Measurements from ENCODE around the gene ENTPD8. TPM values are rescaled to one million over a fixed set of nuclear protein-coding genes. Genes with fewer than 3 reads are reported as not detected.

The ENTPD8 gene
- total RNA-seq, 1 donor: not detected

- Histone ChIP-seq H3K27me3 (ENCODE audit: insufficient read depth, low read length) (peaks cover 8% of the 10 kb centered on the region), H3K9me3 (ENCODE audit: low read depth, low read length) (no peaks in the 10 kb centered on the region), H3K79me2 (ENCODE audit: insufficient read depth, low read length) (no peaks in the 10 kb centered on the region), H4K20me1 (ENCODE audit: insufficient read depth, low read length) (no peaks in the 10 kb centered on the region), H3K4me3 (ENCODE audit: insufficient read depth, low read length) (no peak overlapping the region), H3K4me1 (ENCODE audit: insufficient read depth, low read length) (no peaks in the 10 kb centered on the region), H3K36me3 (ENCODE audit: insufficient read depth, low read length) (no peaks in the 10 kb centered on the region), H3K27ac (ENCODE audit: low read depth, low read length) (no peak overlapping the region), H2AFZ (ENCODE audit: low read length) (no peak overlapping the region), H3K4me2 (ENCODE audit: insufficient read depth, low read length) (no peak overlapping the region)
- no peak for TF ChIP-seq CTCF (IDR thresholded peaks at IDR 0.05; ENCODE audit: extremely low read depth, low read depth, low read length)
- peak; percentile 70 for DNase-seq (ENCODE audit: insufficient read length, low spot score, missing footprints)
These were observed 24.7 kb upstream of the ENTPD8 start for GRCh38 chr9:137465720-137466388.

- Histone ChIP-seq H3K27me3 (ENCODE audit: insufficient read depth, low read length) (peaks cover 8% of the 10 kb centered on the region), H3K4me2 (ENCODE audit: insufficient read depth, low read length) (no peak overlapping the region), H3K79me2 (ENCODE audit: insufficient read depth, low read length) (no peaks in the 10 kb centered on the region), H3K27ac (ENCODE audit: low read depth, low read length) (no peak overlapping the region), H3K4me1 (ENCODE audit: insufficient read depth, low read length) (no peaks in the 10 kb centered on the region), H4K20me1 (ENCODE audit: insufficient read depth, low read length) (no peaks in the 10 kb centered on the region), H3K36me3 (ENCODE audit: insufficient read depth, low read length) (no peaks in the 10 kb centered on the region), H2AFZ (ENCODE audit: low read length) (no peak overlapping the region), H3K9me3 (ENCODE audit: low read depth, low read length) (no peaks in the 10 kb centered on the region), H3K4me3 (ENCODE audit: insufficient read depth, low read length) (no peak overlapping the region)
- TF ChIP-seq CTCF (IDR thresholded peaks at IDR 0.05; ENCODE audit: extremely low read depth, low read depth, low read length): no peak
- peak; percentile 62 for DNase-seq (ENCODE audit: insufficient read length, low spot score, missing footprints)
These were observed 24.0 kb upstream of the ENTPD8 start for GRCh38 chr9:137465000-137465719.

- H3K9me3 ChIP-seq (ENCODE audit: low read depth, low read length): no peaks in the 10 kb centered on the region
- H3K4me1 ChIP-seq (ENCODE audit: insufficient read depth, low read length): peaks cover 4% of the 10 kb centered on the region
- no peak overlapping the region for H3K4me2 ChIP-seq (ENCODE audit: insufficient read depth, low read length)
- H3K79me2 ChIP-seq (ENCODE audit: insufficient read depth, low read length): no peaks in the 10 kb centered on the region
- no peak overlapping the region for H3K4me3 ChIP-seq (ENCODE audit: insufficient read depth, low read length)
- peaks cover 5% of the 10 kb centered on the region for H3K27me3 ChIP-seq (ENCODE audit: insufficient read depth, low read length)
- H3K36me3 ChIP-seq (ENCODE audit: insufficient read depth, low read length): no peaks in the 10 kb centered on the region
- no peak for TF ChIP-seq CTCF (IDR thresholded peaks at IDR 0.05; ENCODE audit: extremely low read depth, low read depth, low read length)
- peak; percentile 61 for DNase-seq (ENCODE audit: insufficient read length, low spot score, missing footprints)
- no peak overlapping the region for H3K27ac ChIP-seq (ENCODE audit: low read depth, low read length)
- no peak overlapping the region for H2AFZ ChIP-seq (ENCODE audit: low read length)
- H4K20me1 ChIP-seq (ENCODE audit: insufficient read depth, low read length): no peaks in the 10 kb centered on the region
These were observed 23.3 kb upstream of the ENTPD8 start for GRCh38 chr9:137464291-137464999.

DNA sequence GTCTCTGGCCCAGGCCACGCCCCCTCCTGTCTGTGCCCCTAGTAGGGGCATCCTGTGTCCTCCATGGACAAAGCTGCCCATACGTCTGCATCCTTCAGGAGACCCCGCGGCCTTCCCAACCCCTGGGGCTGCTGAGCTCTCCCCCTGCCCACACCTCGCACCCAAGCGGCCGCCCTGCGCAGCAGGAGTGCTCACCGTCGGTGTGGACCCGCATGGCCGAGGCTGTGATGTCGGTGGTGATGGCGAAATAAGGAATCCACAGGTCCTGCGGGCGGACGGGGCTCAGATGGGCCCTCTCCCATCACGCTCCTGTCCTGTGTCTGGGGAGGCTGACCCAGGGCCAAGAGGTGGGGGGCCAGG lies 22.8 kb upstream of the ENTPD8 start:
- DNase-seq (ENCODE audit: insufficient read length, low spot score, missing footprints): peak; percentile 56
- TF ChIP-seq CTCF (IDR thresholded peaks at IDR 0.05; ENCODE audit: extremely low read depth, low read depth, low read length): no peak
- H3K36me3 ChIP-seq (ENCODE audit: insufficient read depth, low read length): no peaks in the 10 kb centered on the region
- H3K9me3 ChIP-seq (ENCODE audit: low read depth, low read length): no peaks in the 10 kb centered on the region
- H2AFZ ChIP-seq (ENCODE audit: low read length): no peak overlapping the region
- no peaks in the 10 kb centered on the region for H4K20me1 ChIP-seq (ENCODE audit: insufficient read depth, low read length)
- H3K4me2 ChIP-seq (ENCODE audit: insufficient read depth, low read length): no peak overlapping the region
- no peak overlapping the region for H3K27ac ChIP-seq (ENCODE audit: low read depth, low read length)
- peaks cover 5% of the 10 kb centered on the region for H3K4me1 ChIP-seq (ENCODE audit: insufficient read depth, low read length)
- H3K27me3 ChIP-seq (ENCODE audit: insufficient read depth, low read length): no peaks in the 10 kb centered on the region
- H3K4me3 ChIP-seq (ENCODE audit: insufficient read depth, low read length): no peak overlapping the region
- no peaks in the 10 kb centered on the region for H3K79me2 ChIP-seq (ENCODE audit: insufficient read depth, low read length)

All from osteoblast (primary cell).